GM19025 (cell line): Measurements from ENCODE around the gene CCDC73.
"Not testable (repeated sequence)": the region's sequence is repeated elsewhere in the genome, so short reads cannot be mapped to it uniquely, and the experiment has no call there.

Experiments used
- ATAC-seq: cut with Tn5 transposase; IDR thresholded peaks from one replicate; pipeline ENCODE4 v1.9.1; 2021; ENCODE audit warnings: mild to moderate bottlenecking, low read depth, moderate library complexity; ENCODE audit not compliant: unreplicated experiment

Gene CCDC73

DNA sequence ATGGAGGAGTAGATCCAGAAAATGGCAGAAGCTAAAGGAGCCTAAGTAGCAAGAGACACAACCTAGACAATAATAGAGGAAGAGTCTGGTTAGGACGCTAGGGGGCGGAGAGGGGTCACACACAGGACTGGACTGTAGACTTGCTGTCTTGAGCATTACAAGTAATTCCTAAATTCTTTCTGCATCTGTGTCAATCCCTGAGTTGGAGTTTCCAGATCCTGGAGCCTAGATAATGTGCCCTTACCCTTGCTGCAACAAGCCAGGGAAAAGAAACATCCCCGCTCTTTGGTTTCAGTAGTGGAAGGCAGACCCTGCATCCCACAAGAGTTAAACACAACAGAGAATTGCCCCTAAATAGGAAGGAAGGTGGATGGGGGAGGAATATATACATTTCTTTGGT is 14.9 kb upstream of the CCDC73 start:
- ATAC-seq, result peak; percentile 93

DNA sequence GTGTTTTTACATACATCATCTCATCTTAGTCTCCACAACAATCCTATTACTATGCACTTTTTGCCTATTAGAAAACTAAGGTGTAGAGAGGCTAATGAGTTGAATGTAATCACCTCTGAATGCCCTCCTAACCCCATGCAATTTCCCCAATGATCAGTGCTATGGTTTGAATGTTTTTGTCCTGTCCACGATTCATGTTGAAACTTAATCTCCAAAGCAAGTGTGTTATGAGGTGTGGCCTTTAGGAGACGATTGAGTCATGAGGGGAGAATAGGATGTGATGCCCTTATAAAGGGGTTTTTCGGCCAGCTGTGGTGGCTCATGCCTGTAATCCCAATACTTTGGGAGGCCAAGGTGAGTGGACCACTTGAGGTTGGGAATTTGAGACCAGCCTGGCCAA is 2.0 kb upstream of the CCDC73 start:
- ATAC-seq, result no peak

DNA sequence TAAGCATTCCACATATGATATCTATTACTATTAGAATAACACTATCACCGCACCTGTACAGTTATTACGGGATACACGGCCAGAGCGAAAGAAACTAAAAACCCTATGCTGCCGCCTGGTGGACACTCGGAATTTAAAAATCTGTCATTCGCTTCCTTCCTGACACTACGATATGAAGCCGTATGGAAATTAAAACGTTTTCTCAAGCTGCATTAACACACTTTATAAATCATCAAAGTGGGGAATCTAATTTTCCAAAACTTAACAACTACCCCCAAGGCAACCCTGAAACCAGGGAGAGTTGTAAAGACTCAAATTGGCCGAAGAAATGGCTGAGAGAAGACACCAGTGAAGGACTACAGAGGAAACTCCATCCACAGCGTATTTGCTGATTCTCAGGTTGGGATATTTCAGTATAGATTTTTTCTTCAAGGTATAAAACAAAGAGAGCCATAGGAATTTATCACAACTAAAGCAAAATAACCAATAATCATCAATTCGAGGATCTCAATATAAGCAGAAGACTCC is 1.4 kb downstream of the CCDC73 start:
- ATAC-seq, result peak; percentile 85

DNA sequence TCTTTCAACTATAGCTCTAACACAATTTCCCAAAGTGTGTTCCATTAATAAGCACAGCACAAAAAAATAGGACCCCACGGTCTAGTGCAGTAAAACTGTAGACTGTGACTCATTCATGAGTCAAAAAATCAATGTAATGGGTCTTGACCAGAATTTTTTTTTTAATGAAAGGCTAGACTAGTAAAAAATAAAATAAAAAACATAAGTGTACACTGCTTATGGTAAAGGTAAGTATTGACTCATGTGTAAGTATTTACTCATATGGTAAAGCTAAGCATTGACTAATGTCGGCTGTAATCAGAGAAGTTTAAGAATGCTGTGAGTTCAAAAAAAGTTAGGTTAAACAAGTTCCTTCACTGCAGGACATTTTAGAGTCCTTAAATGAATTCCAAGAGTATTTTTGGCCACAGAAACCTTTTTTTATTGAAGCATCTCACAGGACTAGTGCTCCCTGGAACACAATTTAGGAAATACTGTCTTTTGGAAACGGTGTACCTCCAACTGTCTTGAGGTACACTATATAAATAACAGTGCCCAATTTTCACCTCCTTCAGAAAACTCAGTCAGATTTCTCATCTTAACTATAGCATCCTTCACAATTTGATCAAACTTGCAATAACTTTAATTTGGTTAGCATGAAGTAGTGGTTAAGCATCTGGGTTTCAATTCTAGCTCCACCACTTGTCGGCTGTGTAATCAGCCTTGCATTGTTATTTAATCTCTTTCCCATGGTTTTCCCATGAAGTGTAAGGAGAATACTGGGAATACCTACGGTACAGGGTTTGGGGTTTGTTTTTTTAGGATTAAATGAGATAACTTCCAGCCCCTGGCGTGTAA is 2.1 kb downstream of the CCDC73 start:
- no peak for ATAC-seq

DNA sequence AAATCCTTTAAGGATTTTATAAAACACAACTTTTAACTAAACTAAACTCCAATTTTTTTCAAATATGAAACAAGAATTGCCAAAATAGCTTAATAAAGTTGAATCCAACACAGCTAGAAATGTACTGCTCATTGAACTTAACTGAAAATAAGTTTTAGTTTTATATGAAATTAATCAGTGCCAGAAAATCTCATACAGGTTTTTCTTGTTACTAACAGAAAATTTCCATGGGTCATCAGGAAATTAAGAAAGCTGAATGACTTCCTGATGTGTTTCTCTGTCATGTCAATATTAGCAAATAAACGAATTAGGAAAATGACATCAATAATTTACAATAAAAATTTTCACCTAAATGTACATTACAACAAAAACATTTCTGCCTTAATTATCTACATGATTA is 3.5 kb downstream of the CCDC73 start:
- ATAC-seq, result no peak

DNA sequence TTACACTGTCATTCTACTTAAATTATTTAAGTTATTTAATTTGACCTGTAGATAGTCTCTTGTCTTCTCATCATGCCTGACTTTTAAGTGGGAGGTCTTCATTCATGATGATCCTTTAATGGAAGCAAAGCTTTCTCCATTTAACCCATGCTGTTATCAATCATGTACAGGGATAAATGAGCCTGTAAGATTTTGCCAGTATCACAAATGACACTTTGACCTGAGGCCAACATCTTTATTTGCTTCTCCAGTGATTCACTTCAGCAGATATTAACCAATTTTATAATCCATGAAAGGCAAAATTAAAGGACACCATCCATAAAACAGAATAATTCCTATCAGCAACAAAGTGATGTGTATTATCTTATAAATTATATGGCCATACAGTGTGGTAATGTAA is 7.7 kb downstream of the CCDC73 start:
- ATAC-seq, result no peak

DNA sequence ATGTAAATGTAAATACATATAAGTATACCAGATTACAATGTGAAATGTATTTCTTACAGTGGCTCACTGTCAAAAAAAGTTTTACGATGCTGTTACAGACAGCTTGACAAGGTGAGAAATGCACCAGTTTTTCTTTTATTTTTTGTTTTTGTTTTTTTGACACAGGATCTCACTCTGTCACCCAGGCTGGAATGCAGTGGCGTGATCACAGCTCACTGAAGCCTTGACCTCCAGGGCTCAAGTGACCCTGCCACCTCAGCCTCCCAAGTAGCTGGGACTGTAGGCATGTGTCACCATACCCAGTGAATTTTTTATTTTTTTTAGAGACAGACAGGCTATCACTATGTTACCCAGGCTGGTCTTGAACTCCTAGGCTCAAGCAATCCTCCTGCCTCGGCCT is 9.2 kb downstream of the CCDC73 start:
- no peak for ATAC-seq

DNA sequence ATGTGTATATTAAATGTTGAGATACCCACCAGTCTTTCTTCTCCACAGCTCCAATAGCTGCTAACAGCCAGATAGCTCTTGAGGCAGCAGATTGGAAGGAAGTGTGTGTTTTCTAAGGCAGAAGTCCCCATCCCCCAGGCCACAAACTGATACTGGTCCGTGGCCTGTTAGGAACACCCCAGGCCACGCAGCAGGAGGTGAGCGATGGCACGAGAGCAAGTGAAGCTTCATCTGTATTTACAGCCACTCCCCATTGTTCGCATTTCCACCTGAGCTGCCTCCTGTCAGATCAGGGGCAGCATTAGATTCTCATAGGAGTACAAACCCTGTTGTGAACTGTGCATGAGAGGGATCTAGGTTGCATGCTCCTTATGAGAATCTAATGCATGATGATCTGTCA is 12.7 kb downstream of the CCDC73 start:
- no peak for ATAC-seq

DNA sequence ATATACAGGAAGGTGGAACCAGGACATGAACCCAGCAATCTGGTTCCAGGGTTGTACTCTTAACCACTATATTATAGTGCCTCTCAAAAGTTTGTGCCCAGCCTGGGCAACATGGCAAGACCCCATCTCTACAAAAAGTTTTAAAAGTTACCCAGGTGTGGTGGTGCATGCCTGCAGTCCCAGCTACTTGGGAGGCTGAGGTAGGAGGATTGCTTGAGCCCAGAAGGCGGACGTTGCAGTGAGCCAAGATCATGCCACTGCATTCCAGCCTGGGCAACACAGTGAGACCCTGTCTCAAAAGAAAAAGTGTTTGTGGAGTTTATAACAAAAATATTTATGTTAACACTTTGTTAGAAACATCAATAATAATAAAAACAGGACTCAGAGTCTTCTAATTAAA is 13.6 kb downstream of the CCDC73 start:
- not testable (repeated sequence) for ATAC-seq

DNA sequence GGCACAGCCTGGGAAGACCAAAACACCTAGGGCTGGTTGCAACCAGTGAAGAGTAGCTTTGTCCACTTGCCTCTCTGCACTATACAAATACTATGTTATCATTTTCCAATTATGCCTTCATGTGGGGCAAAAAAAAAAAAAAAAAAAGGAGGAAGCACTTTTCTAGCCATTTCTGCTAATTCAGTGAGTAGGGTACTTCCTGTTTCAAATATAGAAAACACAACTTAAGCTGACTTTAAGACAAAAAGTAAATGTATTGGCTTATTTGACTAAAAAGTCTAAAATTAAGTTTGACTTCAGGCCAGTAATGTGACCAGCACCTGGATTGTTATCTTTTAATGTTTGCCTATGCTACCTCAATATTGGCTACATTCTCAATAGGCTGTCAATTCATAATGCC is 15.3 kb downstream of the CCDC73 start:
- no peak for ATAC-seq

DNA sequence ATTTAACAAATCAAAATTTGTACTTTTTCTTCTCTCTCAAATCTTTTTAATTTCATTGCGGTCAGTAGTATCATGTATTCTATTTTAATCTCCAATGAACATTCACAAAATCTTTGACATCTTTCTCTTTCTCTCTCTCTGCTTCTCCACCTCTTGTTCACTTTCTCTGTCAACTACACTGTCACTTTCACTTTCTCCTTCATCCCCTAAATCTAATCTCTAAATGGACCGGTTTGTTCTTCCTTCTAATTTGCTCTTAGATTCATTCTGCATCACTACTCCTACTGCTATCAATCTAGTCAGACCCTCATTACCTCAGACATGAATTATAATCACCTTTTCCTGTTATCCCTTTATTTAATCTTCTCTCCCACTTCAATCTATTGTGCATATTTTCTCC is 18.6 kb downstream of the CCDC73 start:
- ATAC-seq, result no peak

DNA sequence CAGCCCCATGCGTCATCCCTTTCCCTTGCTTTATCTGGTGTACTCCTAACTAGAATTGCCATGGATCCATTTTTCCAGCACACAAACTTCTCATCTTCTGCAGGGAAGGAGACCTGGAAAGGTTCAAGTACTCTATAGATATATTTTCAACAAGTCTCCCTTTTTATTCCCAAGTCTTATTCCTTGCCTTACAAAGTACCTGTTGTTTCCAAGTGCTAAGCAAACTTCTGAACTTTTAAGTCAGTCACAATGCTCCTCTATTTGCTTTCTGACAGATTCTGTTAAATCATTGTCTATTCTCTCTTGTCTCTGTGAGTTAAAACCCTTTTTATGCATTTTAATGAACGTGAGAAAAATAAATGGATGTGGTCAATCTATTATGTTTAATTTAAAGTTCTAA is 20.4 kb downstream of the CCDC73 start:
- no peak for ATAC-seq

DNA sequence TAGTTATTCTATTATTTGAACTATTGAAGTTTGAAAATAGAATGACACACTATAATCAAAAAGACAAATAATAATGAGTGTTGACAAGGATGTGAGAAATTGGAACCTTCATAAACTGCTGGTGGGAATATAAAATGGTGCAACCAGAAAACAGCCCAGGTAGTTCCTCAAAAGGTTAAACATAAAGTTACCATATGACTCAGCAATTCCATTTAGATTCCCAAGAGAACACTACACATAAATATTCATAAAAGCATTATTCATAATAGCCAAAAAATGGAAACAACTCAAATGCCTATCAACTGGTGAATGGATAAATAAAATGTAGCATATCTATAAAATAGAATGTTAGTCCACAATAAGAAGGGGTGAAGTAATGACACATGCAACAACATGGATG is 21.7 kb downstream of the CCDC73 start:
- ATAC-seq, result no peak

DNA sequence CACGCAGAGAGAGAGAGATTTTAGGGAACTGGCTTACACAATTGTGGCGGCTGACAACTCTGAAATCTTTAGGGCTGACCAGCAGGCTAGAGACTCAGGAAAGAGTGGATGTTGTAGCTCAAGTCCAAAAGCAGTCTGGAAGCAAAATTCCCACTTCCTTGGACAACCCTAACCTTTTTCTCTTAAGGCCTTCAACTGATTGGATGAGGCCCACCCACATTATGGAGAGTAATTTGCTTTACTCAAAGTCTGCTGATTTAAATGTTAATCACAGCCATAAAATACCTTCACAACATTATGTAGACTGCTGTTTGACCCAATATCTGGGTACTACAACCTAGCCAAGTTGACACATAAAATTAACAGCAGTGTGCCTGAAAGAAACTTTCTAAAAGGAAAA is 32.7 kb downstream of the CCDC73 start:
- ATAC-seq, result not testable (repeated sequence)

DNA sequence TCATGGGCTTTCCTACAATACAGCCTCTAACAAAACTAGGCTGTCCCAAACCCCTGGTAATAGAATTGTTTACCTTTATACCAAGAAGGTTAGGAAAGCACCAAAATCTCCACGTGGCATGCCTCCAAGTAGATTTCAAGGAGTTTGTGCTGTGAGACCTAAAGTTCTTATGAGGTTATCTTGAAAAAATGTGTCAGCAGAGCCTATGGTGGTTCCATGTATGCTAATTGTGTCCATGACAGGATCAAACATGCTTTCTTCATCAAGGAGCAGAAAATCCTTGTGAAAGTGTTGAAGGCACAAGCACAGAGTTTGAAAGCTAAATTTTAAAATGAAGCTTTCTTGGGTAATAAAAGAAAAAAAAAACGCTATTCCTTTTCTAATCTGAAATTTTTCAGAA is 36.2 kb downstream of the CCDC73 start:
- no peak for ATAC-seq

DNA sequence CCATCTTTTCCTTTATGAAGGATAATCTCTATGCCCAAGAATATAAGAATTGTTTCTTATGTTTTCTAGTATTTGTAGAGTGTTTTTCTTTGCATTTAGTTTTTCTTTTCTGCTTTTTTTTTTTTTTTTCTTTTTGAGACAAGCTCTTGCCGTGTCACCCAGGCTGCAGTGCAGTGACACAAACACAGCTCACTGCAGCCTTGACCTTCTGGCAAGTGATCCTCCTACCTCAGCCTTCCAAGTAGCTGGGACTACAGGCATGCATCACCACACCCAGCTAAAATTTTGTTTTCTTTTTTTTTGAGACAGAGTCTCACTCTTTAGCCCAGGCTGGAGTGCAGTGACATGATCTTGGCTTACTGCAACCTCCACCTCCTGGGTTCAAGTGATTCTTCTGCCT is 41.3 kb downstream of the CCDC73 start:
- ATAC-seq, result not testable (repeated sequence)

DNA sequence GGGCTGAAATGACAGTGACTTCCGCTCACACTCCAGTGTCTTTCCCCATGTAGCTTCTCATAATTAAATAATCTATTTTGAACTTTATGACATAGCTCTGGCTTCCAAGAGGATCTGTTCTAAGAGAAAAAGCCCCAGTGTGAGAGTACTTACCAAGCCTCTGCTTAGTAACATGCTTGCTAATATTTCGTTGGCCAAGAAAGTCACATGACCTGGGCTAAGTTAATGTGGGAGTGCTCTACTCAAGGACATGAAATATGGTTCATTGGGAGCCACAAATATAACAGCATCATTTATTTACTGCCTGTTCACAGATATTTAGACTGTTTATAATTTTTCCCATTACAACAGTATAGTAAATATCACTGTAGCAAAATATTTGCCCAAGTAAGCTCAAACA is 42.5 kb downstream of the CCDC73 start:
- ATAC-seq, result no peak

DNA sequence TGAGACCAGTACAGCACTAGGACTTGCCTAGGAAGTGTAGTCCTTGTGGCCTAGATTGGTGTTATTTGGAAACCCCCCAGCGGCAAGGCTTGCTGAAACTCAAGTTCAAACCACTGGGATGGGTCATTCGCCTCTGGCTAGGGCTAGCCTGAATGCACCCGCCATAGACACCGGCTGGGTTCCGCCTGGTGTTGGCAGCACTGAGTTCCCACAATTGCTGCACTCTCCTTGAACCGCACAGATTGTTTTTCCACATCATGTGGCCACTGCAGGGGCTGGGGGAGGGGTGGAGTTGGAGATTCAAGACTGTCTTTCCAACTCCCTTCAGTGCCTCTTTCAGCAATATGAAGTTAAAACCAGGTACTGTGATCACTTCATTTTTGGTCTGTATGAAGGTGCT is 43.1 kb downstream of the CCDC73 start:
- ATAC-seq, result no peak

DNA sequence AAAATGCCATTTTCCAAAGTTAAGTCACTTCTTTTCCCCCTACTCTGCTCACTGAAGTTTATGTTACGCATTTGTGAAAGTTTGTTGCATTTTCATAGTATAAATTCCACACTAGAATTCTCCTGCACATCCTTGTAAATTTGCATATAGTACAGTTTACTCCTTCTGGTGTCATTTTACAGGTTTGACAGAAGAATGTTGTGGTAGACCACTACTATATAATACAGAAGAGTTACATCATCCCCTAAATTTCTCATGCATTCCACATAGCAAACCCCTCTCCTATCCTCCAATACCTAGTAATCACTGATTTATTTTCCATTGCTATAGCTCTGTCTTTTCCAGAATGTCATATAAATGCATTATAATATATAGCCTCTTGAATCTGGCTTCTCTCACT is 64.5 kb downstream of the CCDC73 start:
- no peak for ATAC-seq

DNA sequence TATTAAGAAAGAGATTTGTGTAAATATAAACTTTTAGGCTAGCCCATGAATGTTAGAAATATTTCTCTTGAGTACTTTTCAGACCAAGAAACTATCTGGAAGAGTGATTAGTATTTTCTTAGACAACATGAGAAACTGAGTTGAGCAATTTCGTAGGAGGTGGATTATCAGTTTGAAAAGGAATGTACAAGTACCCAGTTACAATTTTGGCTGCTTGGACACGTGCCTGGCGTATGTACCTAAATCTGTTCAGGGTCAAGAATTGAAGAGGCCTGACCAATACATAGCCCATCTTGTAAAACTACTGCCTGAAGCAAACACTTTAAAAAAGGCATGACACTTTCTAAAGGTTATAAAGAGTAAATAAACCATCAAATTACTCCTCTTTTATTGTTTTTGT is 71.1 kb downstream of the CCDC73 start:
- ATAC-seq, result no peak

DNA sequence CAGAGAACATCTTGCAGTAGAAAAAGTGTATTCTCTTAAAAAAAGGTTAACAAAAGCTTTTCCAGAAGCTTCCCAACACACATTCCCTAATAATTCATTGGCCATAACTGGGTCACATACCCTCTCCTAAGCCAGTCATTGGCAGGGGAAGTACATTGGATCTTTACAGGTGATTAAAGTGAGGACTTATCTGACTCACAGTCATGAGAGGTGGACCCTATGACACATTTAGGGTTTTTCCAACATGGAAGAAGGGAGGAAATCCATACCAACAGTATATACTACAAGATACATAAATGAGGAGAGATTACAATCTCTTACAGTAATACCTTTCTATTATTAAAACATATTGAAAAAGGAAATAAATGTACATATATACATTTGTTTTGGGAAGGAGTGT is 72.2 kb downstream of the CCDC73 start:
- ATAC-seq, result no peak

DNA sequence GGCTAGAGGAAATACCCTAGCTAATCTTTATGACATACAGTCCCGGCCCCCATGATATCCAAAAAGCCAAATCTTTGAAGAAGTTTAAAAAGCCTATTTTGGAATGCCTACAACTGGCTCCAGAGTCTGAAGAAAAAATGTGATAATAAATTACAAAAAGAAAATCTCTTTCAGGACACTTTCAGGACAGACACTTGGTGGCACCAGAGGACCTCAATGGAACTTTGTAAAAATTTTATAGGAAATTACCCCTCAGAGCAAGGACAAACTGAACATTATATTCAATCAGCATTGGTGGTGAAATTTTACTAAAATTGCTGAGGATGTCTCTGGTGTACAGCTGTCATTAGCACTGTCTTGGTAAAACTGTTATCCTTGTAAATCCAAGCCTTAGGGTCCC is 81.0 kb downstream of the CCDC73 start:
- no peak for ATAC-seq
